Transverse colon (tissue), 4 donors: ENCODE results near the gene OLFML1. TPM values are rescaled to one million over a fixed set of nuclear protein-coding genes. Genes with fewer than 3 reads are reported as not detected.

Experiments
- DNase-seq: peaks from one replicate; pipeline ENCODE4 v3.0.0-alpha.2; 2019
- H3K27ac ChIP-seq, 4 donors: fragments of 200-600 bp; sonication (generic); 2 replicates each; pipeline ENCODE4 v1.5.1; 2016 to 2018; ENCODE audit warnings: inconsistent platforms in 4 of 4
- H3K27me3 ChIP-seq: fragments of 200-600 bp; sonication (generic); 2 replicates; pipeline ENCODE4 v1.5.1; 2017; ENCODE audit warnings: inconsistent platforms
- H3K36me3 ChIP-seq, 4 donors: fragments of 200-600 bp; sonication (generic); 2 replicates each; pipeline ENCODE4 v1.5.1; 2017 to 2019; ENCODE audit warnings: inconsistent platforms in 4 of 4
- H3K4me1 ChIP-seq, 4 donors: fragments of 200-600 bp; sonication (generic); 2 replicates each; pipeline ENCODE4 v1.5.1; 2017 to 2020; ENCODE audit warnings: inconsistent platforms in 4 of 4
- H3K4me3 ChIP-seq, 4 donors: fragments of 200-600 bp; sonication (generic); 1 replicate in 1 of 4; 2 replicates in 3 of 4; pipeline versions ENCODE4 v1.5.1 to v1.6.1; 2017 to 2019; ENCODE audit warnings: inconsistent platforms in 4 of 4
- H3K9me3 ChIP-seq, 2 donors: fragments of 200-600 bp; sonication (generic); 2 replicates each; pipeline ENCODE4 v1.5.1; 2017 to 2019; ENCODE audit warnings: inconsistent platforms in 2 of 2
- EP300 ChIP-seq: sonication (generic); formaldehyde crosslinking; IDR thresholded peaks from one replicate; pipeline ENCODE4 v1.6.1; 2017; ENCODE audit warnings: antibody characterized with exemption, low read depth
- POLR2A ChIP-seq: fragments of 450-650 bp; IDR thresholded peaks from one replicate; pipeline ENCODE4 v1.6.1; 2016; ENCODE audit warnings: antibody characterized with exemption, mild to moderate bottlenecking, moderate library complexity
- POLR2AphosphoS5 ChIP-seq, 3 donors: sonication (generic); formaldehyde crosslinking; IDR thresholded peaks; one replicate each; pipeline ENCODE4 v1.6.1; 2016; ENCODE audit warnings: antibody characterized with exemption in 3 of 3
- whole genome bisulfite sequencing, 2 donors: methylation state at CpG; one replicate each; pipeline ENCODE4 v1.1.5; 2018; ENCODE audit warnings: low coverage in 1 of 2; 5-methylcytosine and 5-hydroxymethylcytosine counted together
- in situ Hi-C, 4 donors: fragments of 200-750 bp; cut with MboI; loops; one replicate each; pipeline versions ENCODE4 v1.15.0 to v1.15.1; 2017; ENCODE audit warnings: low sequenced_read_pairs in 3 of 4, low pct_ligation_motif_present in 1 of 4, low pct_unique_long_range_greater_than_20kb in 1 of 4
- intact Hi-C: fragments of 100-400 bp; cut with DNase I; formaldehyde crosslinking; loops from one replicate; pipeline ENCODE4 v1.15.1; 2023; ENCODE audit warnings: low total_unique reads
- total RNA-seq, 4 donors: library from RNA; depleted of rRNA; stranded (reverse); fragments of >200 nt; gene quantifications; one replicate each; pipeline ENCODE4 v1.1.0, GENCODE V29; 2016
- TF ChIP-seq, protein P1 (sequence below), 5 experiments: fragments of 200-600 bp in 3 of 5; fragments of 450-650 bp in 2 of 5; sonication (generic) in 3 of 5; IDR thresholded peaks; 1 replicate in 2 of 5; 2 replicates in 3 of 5; pipeline ENCODE4 v1.5.1; 2016 to 2017; ENCODE audit warnings: antibody characterized with exemption in 5 of 5, inconsistent platforms in 3 of 5, mild to moderate bottlenecking in 2 of 5, moderate library complexity in 1 of 5

Gene OLFML1
- total RNA-seq, 4 donors from 2014 or later = 0.20 to 4.8 (median 2.6) TPM; not detected in 1

GRCh38 chr11:7552666-7553065 is 67.4 kb downstream of the OLFML1 start:
- H3K27me3 ChIP-seq = no peaks in the 10 kb centered on the region
- in situ Hi-C loops = loop anchor here in 2 of 4 donors (25.0 kb wide), 1 partner anchor 110 kb away; the partner anchor contains the start of gene CYB5R2 (in 2 of the 2)
- H3K36me3 ChIP-seq = no peaks in the 10 kb centered on the region
- TF ChIP-seq POLR2AphosphoS5 (IDR thresholded peaks at IDR 0.05) (no peak), EP300 (no peak), POLR2A (no peak)
- TF ChIP-seq, protein P1, sequence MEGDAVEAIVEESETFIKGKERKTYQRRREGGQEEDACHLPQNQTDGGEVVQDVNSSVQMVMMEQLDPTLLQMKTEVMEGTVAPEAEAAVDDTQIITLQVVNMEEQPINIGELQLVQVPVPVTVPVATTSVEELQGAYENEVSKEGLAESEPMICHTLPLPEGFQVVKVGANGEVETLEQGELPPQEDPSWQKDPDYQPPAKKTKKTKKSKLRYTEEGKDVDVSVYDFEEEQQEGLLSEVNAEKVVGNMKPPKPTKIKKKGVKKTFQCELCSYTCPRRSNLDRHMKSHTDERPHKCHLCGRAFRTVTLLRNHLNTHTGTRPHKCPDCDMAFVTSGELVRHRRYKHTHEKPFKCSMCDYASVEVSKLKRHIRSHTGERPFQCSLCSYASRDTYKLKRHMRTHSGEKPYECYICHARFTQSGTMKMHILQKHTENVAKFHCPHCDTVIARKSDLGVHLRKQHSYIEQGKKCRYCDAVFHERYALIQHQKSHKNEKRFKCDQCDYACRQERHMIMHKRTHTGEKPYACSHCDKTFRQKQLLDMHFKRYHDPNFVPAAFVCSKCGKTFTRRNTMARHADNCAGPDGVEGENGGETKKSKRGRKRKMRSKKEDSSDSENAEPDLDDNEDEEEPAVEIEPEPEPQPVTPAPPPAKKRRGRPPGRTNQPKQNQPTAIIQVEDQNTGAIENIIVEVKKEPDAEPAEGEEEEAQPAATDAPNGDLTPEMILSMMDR (IDR thresholded peaks at IDR 0.05) = no peak
- no peaks in the 10 kb centered on the region for H3K9me3 ChIP-seq
- DNase-seq = no peak
- WGBS, 2 donors = 46% methylated on average over 4 of the region's 4 CpGs; no CpG with 5 or more reads in 1 of the 2 donors
- H3K4me3 ChIP-seq = no peak overlapping the region
- no peak overlapping the region for H3K27ac ChIP-seq
- H3K4me1 ChIP-seq = peaks cover 5 to 41% (median 20%) of the 10 kb centered on the region in 4 donors
- intact Hi-C loops = no loop called here

GRCh38 chr11:7555052-7555699 is 69.9 kb downstream of the OLFML1 start:
- TF ChIP-seq POLR2A (no peak), POLR2AphosphoS5 (IDR thresholded peaks at IDR 0.05) (peak in 2 of 3 donors; percentile 34 to 36), EP300 (no peak)
- TF ChIP-seq, protein P1 (IDR thresholded peaks at IDR 0.05) = no peak
- intact Hi-C loops = no loop called here
- peak; percentile 86 for DNase-seq
- Histone ChIP-seq H3K27me3 (no peaks in the 10 kb centered on the region), H3K4me3 (no peak overlapping the region), H3K36me3 (no peaks in the 10 kb centered on the region), H3K4me1 (peaks cover 5 to 41% (median 20%) of the 10 kb centered on the region in 4 donors), H3K27ac (peak overlapping the region; percentile 34 to 60 (median 43)), H3K9me3 (no peaks in the 10 kb centered on the region)
- in situ Hi-C loops = loop anchor here in 2 of 4 donors (25.0 kb wide), 1 partner anchor 107 kb away; the partner anchor contains the start of gene CYB5R2 (in 2 of the 2)
- 13 to 51% methylated on average over 4 to 7 of the region's 7 CpGs for WGBS, 2 donors

DNA sequence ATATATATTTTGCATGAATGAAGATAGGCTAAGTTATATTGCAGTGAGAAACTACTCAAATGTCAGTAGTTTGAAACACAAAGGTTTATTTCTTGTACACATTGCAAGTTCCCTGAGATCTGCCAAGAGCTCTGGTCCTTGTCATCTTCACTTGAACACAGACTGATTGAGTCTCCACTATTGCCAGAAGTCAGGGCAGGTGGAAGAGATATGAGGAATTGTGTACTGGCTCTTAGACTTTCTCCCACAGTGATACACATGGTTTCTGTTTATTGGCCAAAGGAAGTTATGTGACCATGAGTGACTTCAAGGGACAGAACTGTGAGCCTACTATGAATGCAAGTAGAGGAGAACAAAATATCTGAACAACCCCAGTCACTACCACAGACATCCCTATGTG is 72.7 kb downstream of the OLFML1 start:
- H3K27me3 ChIP-seq = no peaks in the 10 kb centered on the region
- H3K9me3 ChIP-seq = no peaks in the 10 kb centered on the region
- no peaks in the 10 kb centered on the region for H3K36me3 ChIP-seq
- peaks cover 11 to 46% (median 19%) of the 10 kb centered on the region in 4 donors for H3K4me1 ChIP-seq
- H3K27ac ChIP-seq = no peak overlapping the region
- TF ChIP-seq POLR2A (no peak), EP300 (no peak), POLR2AphosphoS5 (IDR thresholded peaks at IDR 0.05) (no peak)
- TF ChIP-seq, protein P1 (IDR thresholded peaks at IDR 0.05) = no peak
- in situ Hi-C loops (loop anchor here in 2 of 4 donors (25.0 kb wide), 1 partner anchor 104 kb away; the partner anchor contains the start of gene CYB5R2 (in 2 of the 2)), intact Hi-C loops (no loop called here)
- no peak overlapping the region for H3K4me3 ChIP-seq
- no peak for DNase-seq

- Histone ChIP-seq H3K4me3 (no peak overlapping the region), H3K27me3 (no peaks in the 10 kb centered on the region), H3K36me3 (no peaks in the 10 kb centered on the region), H3K27ac (no peak overlapping the region), H3K4me1 (peaks cover 11 to 30% (median 13%) of the 10 kb centered on the region in 4 donors), H3K9me3 (no peaks in the 10 kb centered on the region)
- 81 to 82% methylated on average over 4 of the region's 4 CpGs for WGBS, 2 donors
- in situ Hi-C loops (loop anchor here in 2 of 4 donors (25.0 kb wide), 1 partner anchor 103 kb away; the partner anchor contains the start of gene CYB5R2 (in 2 of the 2)), intact Hi-C loops (no loop called here)
- DNase-seq = no peak
- TF ChIP-seq POLR2A = no peak
- no peak for TF ChIP-seq POLR2AphosphoS5 (IDR thresholded peaks at IDR 0.05)
- TF ChIP-seq, protein P1 (IDR thresholded peaks at IDR 0.05) = no peak
- no peak for TF ChIP-seq EP300
These were observed 74.3 kb downstream of the OLFML1 start for GRCh38 chr11:7559398-7560283.
